HG03175 (cell line): Measurements from ENCODE around the gene L3MBTL2.
A peak's percentile ranks its signal among the peaks of the same experiment; 100 is the strongest.

Experiments
- ATAC-seq: cut with Tn5 transposase; IDR thresholded peaks from one replicate; pipeline ENCODE4 v1.9.1; 2021; ENCODE audit warnings: mild to moderate bottlenecking, moderate library complexity; ENCODE audit not compliant: unreplicated experiment

Gene L3MBTL2

GRCh38 chr22:41206719-41207118 lies 1.6 kb downstream of the L3MBTL2 start:
- no peak for ATAC-seq

GRCh38 chr22:41215409-41215808 lies 10.3 kb downstream of the L3MBTL2 start:
- ATAC-seq = no peak

- no peak for ATAC-seq
Observed at GRCh38 chr22:41215926-41216325, 10.8 kb downstream of the L3MBTL2 start.

- ATAC-seq = no peak
Observed at GRCh38 chr22:41216984-41217383, 11.9 kb downstream of the L3MBTL2 start.

- ATAC-seq = no peak
Observed at GRCh38 chr22:41217553-41218157, 12.5 kb downstream of the L3MBTL2 start.

- ATAC-seq = no peak
Observed at GRCh38 chr22:41222846-41223507, 17.9 kb downstream of the L3MBTL2 start.

GRCh38 chr22:41223535-41223934 lies 18.4 kb downstream of the L3MBTL2 start:
- ATAC-seq = no peak

GRCh38 chr22:41226723-41227655 lies 21.9 kb downstream of the L3MBTL2 start:
- no peak for ATAC-seq

GRCh38 chr22:41229215-41229614 lies 24.1 kb downstream of the L3MBTL2 start:
- ATAC-seq = no peak

GRCh38 chr22:41229730-41230400 lies 24.8 kb downstream of the L3MBTL2 start:
- no peak for ATAC-seq

GRCh38 chr22:41230401-41230785 lies 25.3 kb downstream of the L3MBTL2 start:
- no peak for ATAC-seq

- no peak for ATAC-seq
Observed at GRCh38 chr22:41231369-41231768, 26.3 kb downstream of the L3MBTL2 start.

GRCh38 chr22:41234815-41235695 lies 29.9 kb downstream of the L3MBTL2 start:
- ATAC-seq = no peak

GRCh38 chr22:41237036-41237706 lies 32.1 kb downstream of the L3MBTL2 start:
- no peak for ATAC-seq

GRCh38 chr22:41237707-41238569 lies 32.8 kb downstream of the L3MBTL2 start:
- peak; percentile 67 for ATAC-seq

GRCh38 chr22:41238570-41239442 lies 33.7 kb downstream of the L3MBTL2 start:
- no peak for ATAC-seq

GRCh38 chr22:41239443-41240128 lies 34.5 kb downstream of the L3MBTL2 start:
- ATAC-seq = no peak
